ENCODE data around the gene TRPC4.

TRPC4 gene

GRCh38 chr13:37608750-37609339 lies 260.7 kb downstream of the TRPC4 start:
- Histone ChIP-seq H3K4me3 (ENCODE audit: low read length) (no peak overlapping the region), H3F3A (ENCODE audit: insufficient read depth, low read length) (no peaks in the 10 kb centered on the region), H3K9me2 (replicated peaks; ENCODE audit: insufficient read depth, low read length) (no peaks in the 10 kb centered on the region), H3K4me1 (ENCODE audit: low read length) (no peaks in the 10 kb centered on the region), H3K9me3 (replicated peaks; ENCODE audit: insufficient read depth, low read length) (no peaks in the 10 kb centered on the region), H4K20me1 (ENCODE audit: insufficient read depth, low read length) (no peaks in the 10 kb centered on the region), H3K36me3 (replicated peaks; ENCODE audit: insufficient read depth, low read length) (no peaks in the 10 kb centered on the region), H3K27me3 (replicated peaks; ENCODE audit: insufficient read depth, low read length) (no peaks in the 10 kb centered on the region), H2AFZ (ENCODE audit: low read length) (no peak overlapping the region), H3K4me2 (ENCODE audit: low read depth, low read length) (no peak overlapping the region), H3K79me2 (ENCODE audit: low read length) (no peaks in the 10 kb centered on the region), H3K9ac (ENCODE audit: low read length) (no peak overlapping the region), H3K27ac (ENCODE audit: low read length) (no peak overlapping the region)
- TF ChIP-seq, protein P1, sequence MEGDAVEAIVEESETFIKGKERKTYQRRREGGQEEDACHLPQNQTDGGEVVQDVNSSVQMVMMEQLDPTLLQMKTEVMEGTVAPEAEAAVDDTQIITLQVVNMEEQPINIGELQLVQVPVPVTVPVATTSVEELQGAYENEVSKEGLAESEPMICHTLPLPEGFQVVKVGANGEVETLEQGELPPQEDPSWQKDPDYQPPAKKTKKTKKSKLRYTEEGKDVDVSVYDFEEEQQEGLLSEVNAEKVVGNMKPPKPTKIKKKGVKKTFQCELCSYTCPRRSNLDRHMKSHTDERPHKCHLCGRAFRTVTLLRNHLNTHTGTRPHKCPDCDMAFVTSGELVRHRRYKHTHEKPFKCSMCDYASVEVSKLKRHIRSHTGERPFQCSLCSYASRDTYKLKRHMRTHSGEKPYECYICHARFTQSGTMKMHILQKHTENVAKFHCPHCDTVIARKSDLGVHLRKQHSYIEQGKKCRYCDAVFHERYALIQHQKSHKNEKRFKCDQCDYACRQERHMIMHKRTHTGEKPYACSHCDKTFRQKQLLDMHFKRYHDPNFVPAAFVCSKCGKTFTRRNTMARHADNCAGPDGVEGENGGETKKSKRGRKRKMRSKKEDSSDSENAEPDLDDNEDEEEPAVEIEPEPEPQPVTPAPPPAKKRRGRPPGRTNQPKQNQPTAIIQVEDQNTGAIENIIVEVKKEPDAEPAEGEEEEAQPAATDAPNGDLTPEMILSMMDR (IDR thresholded peaks at IDR 0.05; ENCODE audit: low read length): no peak
- TF ChIP-seq EZH2phosphoT487 (IDR thresholded peaks at IDR 0.05; ENCODE audit: low read length): no peak
- TF ChIP-seq EZH2 (optimal IDR thresholded peaks at IDR 0.05; ENCODE audit: low read depth, low read length): no peak
- no peak for DNase-seq

DNA sequence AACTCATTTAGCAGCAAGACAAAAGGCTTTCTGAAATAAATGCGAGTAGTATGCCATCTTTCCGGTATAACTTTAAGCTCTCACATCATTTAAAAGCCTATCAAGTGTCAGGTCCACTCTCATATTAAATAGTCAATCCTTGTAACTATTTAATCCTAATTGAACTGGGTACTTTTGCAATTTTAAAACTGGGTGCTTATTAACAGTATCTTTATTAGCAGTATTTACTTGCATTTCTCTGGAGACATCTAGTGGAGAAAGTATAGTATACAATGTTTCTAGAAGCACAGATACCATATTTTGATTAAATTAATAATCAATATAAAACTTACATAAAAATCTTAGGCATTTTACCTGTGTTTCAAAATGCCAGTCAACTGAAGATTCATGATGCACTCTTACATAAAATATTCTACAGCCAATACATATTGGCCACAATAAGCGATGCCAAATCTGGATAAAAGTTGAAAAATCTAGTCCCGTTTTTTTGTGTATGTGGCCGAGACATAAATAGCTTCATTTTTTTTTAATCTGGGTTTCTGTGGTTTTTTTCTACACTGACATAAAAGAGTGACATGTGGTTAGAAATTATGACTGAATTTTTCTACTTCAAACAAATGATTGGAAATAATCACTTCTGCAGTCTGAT lies 266.7 kb downstream of the TRPC4 start:
- Histone ChIP-seq H3K27me3 (replicated peaks; ENCODE audit: insufficient read depth, low read length) (no peaks in the 10 kb centered on the region), H3K4me2 (ENCODE audit: low read depth, low read length) (no peak overlapping the region), H3K36me3 (replicated peaks; ENCODE audit: insufficient read depth, low read length) (no peaks in the 10 kb centered on the region), H3K79me2 (ENCODE audit: low read length) (no peaks in the 10 kb centered on the region), H3K4me1 (ENCODE audit: low read length) (no peaks in the 10 kb centered on the region), H3K27ac (ENCODE audit: low read length) (no peak overlapping the region), H2AFZ (ENCODE audit: low read length) (no peak overlapping the region), H3K4me3 (ENCODE audit: low read length) (no peak overlapping the region), H3K9ac (ENCODE audit: low read length) (no peak overlapping the region), H3F3A (ENCODE audit: insufficient read depth, low read length) (no peaks in the 10 kb centered on the region), H3K9me2 (replicated peaks; ENCODE audit: insufficient read depth, low read length) (no peaks in the 10 kb centered on the region), H4K20me1 (ENCODE audit: insufficient read depth, low read length) (no peaks in the 10 kb centered on the region), H3K9me3 (replicated peaks; ENCODE audit: insufficient read depth, low read length) (no peaks in the 10 kb centered on the region)
- DNase-seq: no peak
- no peak for TF ChIP-seq EZH2phosphoT487 (IDR thresholded peaks at IDR 0.05; ENCODE audit: low read length)
- TF ChIP-seq, protein P1 (IDR thresholded peaks at IDR 0.05; ENCODE audit: low read length): peak; percentile 27

DNA sequence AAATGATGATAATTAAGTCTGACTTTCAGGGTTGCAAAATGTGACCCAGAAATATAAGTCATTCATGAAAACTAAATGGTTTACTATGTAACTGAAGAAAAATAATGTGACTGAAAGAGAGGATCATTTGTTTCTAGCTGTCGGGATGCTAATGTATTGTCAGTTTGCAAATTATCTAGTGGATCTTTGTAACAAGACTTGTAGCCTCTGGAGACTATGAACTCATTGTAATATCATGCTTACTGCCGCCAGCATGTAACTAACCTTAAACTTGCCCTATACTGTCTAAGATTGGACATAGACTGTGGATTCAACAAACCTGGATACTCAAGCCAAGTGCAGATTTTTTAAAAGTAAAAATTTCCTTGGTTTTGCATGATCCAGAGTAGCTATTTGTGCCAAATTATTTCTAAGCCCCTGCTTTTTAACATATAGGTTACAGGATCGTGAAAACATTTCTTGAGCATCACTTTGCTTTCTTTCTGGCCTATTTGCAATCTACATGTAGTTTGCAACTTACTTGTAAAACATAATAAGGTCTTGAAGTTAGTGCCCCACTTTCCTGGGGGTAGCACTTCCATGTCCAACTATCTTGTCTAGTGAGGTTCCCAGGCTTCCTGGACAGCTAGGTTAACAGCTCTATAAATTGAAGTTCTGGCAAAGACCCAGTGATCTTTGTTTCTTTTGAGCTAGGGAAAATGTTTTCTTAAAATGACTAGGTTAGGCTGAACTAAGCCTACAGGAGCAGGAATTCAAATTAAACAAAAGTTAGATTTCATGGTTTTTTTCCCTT lies 267.7 kb downstream of the TRPC4 start:
- H3K4me3 ChIP-seq (ENCODE audit: low read length): no peak overlapping the region
- no peaks in the 10 kb centered on the region for H4K20me1 ChIP-seq (ENCODE audit: insufficient read depth, low read length)
- H3K9ac ChIP-seq (ENCODE audit: low read length): no peak overlapping the region
- DNase-seq: no peak
- no peaks in the 10 kb centered on the region for H3K27me3 ChIP-seq (replicated peaks; ENCODE audit: insufficient read depth, low read length)
- H3K36me3 ChIP-seq (replicated peaks; ENCODE audit: insufficient read depth, low read length): no peaks in the 10 kb centered on the region
- no peaks in the 10 kb centered on the region for H3K9me3 ChIP-seq (replicated peaks; ENCODE audit: insufficient read depth, low read length)
- H3F3A ChIP-seq (ENCODE audit: insufficient read depth, low read length): no peaks in the 10 kb centered on the region
- TF ChIP-seq, protein P1 (IDR thresholded peaks at IDR 0.05; ENCODE audit: low read length): no peak
- TF ChIP-seq EZH2 (optimal IDR thresholded peaks at IDR 0.05; ENCODE audit: low read depth, low read length) (no peak), EZH2phosphoT487 (IDR thresholded peaks at IDR 0.05; ENCODE audit: low read length) (no peak)
- H2AFZ ChIP-seq (ENCODE audit: low read length): no peak overlapping the region
- H3K9me2 ChIP-seq (replicated peaks; ENCODE audit: insufficient read depth, low read length): no peaks in the 10 kb centered on the region
- no peaks in the 10 kb centered on the region for H3K4me1 ChIP-seq (ENCODE audit: low read length)
- no peak overlapping the region for H3K27ac ChIP-seq (ENCODE audit: low read length)
- no peaks in the 10 kb centered on the region for H3K79me2 ChIP-seq (ENCODE audit: low read length)
- H3K4me2 ChIP-seq (ENCODE audit: low read depth, low read length): no peak overlapping the region

All from MM.1S (cell line).